Lower lobe of right lung (tissue), 2 donors: ENCODE measurements around the gene MTMR6. TPM values are rescaled to one million over a fixed set of nuclear protein-coding genes. Genes with fewer than 3 reads are reported as not detected.

Experiments
- ATAC-seq, 2 donors: fragments of 200-7000 bp; cut with Tn5 transposase; one replicate each; pipeline ENCODE4 v1.9.1; 2020 to 2022; ENCODE audit warnings: mild to moderate bottlenecking in 2 of 2, moderate library complexity in 2 of 2
- DNase-seq: peaks from one replicate; pipeline ENCODE4 v3.0.0-alpha.2; 2020
- H3K27ac ChIP-seq: fragments of 200-600 bp; one replicate; pipeline ENCODE4 v1.8.0; 2022
- H3K27me3 ChIP-seq: fragments of 200-600 bp; one replicate; pipeline ENCODE4 v1.8.0; 2022; ENCODE audit warnings: low read depth
- H3K36me3 ChIP-seq: fragments of 200-600 bp; one replicate; pipeline ENCODE4 v1.8.0; 2022; ENCODE audit warnings: mild to moderate bottlenecking
- H3K4me1 ChIP-seq: fragments of 200-600 bp; one replicate; pipeline ENCODE4 v1.8.0; 2022
- H3K4me3 ChIP-seq: fragments of 200-600 bp; one replicate; pipeline ENCODE4 v1.8.0; 2022; ENCODE audit warnings: mild to moderate bottlenecking
- H3K9me3 ChIP-seq: fragments of 200-600 bp; one replicate; pipeline ENCODE4 v1.8.0; 2022
- CTCF ChIP-seq: fragments of 200-600 bp; IDR thresholded peaks from one replicate; pipeline ENCODE4 v1.8.0; 2022; ENCODE audit warnings: antibody characterized with exemption, mild to moderate bottlenecking
- intact Hi-C: fragments of 100-400 bp; cut with DNase I; formaldehyde crosslinking; loops from one replicate; pipeline ENCODE4 v1.11.0; 2022
- total RNA-seq: library from RNA; stranded (reverse); fragmentation: NEBNext Ultra II Directional; extraction: Animal tissue kit (Norgen Biotek cat#: 25700); gene quantifications from one replicate; pipeline ENCODE4 v1.2.1, GENCODE V29; 2021
- donor health status: DM: no; HTN: yes; CAD: no; lungs with severe emphysema.

MTMR6 gene
- total RNA-seq, 1 donor from 2014 or later, result 19.8 TPM

GRCh38 chr13:25252225-25252624, 35.1 kb downstream of the MTMR6 start:
- ATAC-seq (peak in 1 of 2 donors; percentile 61), DNase-seq (no peak)
- TF ChIP-seq CTCF, result no peak
- H3K9me3 ChIP-seq, result no peaks in the 10 kb centered on the region
- H3K4me1 ChIP-seq, result peaks cover 8% of the 10 kb centered on the region
- peaks cover 88% of the 10 kb centered on the region for H3K36me3 ChIP-seq
- H3K27ac ChIP-seq, result no peak overlapping the region
- intact Hi-C loops, result no loop called here
- H3K27me3 ChIP-seq, result no peaks in the 10 kb centered on the region
- no peak overlapping the region for H3K4me3 ChIP-seq

GRCh38 chr13:25249001-25249543, 38.2 kb downstream of the MTMR6 start:
- intact Hi-C loops, result no loop called here
- Histone ChIP-seq H3K27ac (no peak overlapping the region), H3K4me1 (peaks cover 8% of the 10 kb centered on the region), H3K36me3 (peaks cover 65% of the 10 kb centered on the region), H3K4me3 (no peak overlapping the region), H3K9me3 (no peaks in the 10 kb centered on the region), H3K27me3 (no peaks in the 10 kb centered on the region)
- ATAC-seq, result peak in 1 of 2 donors; percentile 54
- DNase-seq, result no peak
- TF ChIP-seq CTCF, result peak; percentile 18

GRCh38 chr13:25248071-25248470, 39.2 kb downstream of the MTMR6 start:
- no peak for TF ChIP-seq CTCF

GRCh38 chr13:25247360-25247759, 39.9 kb downstream of the MTMR6 start:
- Histone ChIP-seq H3K27me3 (no peaks in the 10 kb centered on the region), H3K4me3 (no peak overlapping the region), H3K36me3 (peaks cover 48% of the 10 kb centered on the region), H3K4me1 (peaks cover 2% of the 10 kb centered on the region), H3K9me3 (no peaks in the 10 kb centered on the region), H3K27ac (no peak overlapping the region)
- ATAC-seq (no peak), DNase-seq (no peak)
- intact Hi-C loops, result no loop called here
- no peak for TF ChIP-seq CTCF

More at GRCh38 chr13:25248071-25248470, 39.2 kb downstream of the MTMR6 start:
- Histone ChIP-seq H3K27me3 (no peaks in the 10 kb centered on the region), H3K4me1 (peaks cover 8% of the 10 kb centered on the region), H3K27ac (no peak overlapping the region), H3K36me3 (peaks cover 55% of the 10 kb centered on the region), H3K9me3 (no peaks in the 10 kb centered on the region), H3K4me3 (no peak overlapping the region)
- intact Hi-C loops, result no loop called here
- DNase-seq, result no peak
- ATAC-seq, result peak in 1 of 2 donors; percentile 50

- no peak for ATAC-seq
- intact Hi-C loops, result no loop called here
- no peak for TF ChIP-seq CTCF
These were observed 43.2 kb downstream of the MTMR6 start for GRCh38 chr13:25244123-25244522.

More at GRCh38 chr13:25244123-25244522, 43.2 kb downstream of the MTMR6 start:
- H3K27ac ChIP-seq, result no peak overlapping the region
- DNase-seq, result no peak
- H3K9me3 ChIP-seq, result no peaks in the 10 kb centered on the region
- no peaks in the 10 kb centered on the region for H3K4me1 ChIP-seq
- peaks cover 16% of the 10 kb centered on the region for H3K36me3 ChIP-seq
- no peak overlapping the region for H3K4me3 ChIP-seq
- no peaks in the 10 kb centered on the region for H3K27me3 ChIP-seq
